ENCODE measurements around the gene UHRF1. TPM values are rescaled to one million over a fixed set of nuclear protein-coding genes. Genes with fewer than 3 reads are reported as not detected.

The UHRF1 gene
- total RNA-seq, 1 donor from 2014 or later: 10.4 TPM

GRCh38 chr19:4923276-4923747, 14.0 kb downstream of the UHRF1 start:
- Mint-ChIP-seq H3K4me3 (ENCODE audit: unreplicated experiment) (peak overlapping the region; percentile 46), H3K9me3 (ENCODE audit: unreplicated experiment) (peaks cover 10% of the 10 kb centered on the region), H3K27me3 (ENCODE audit: unreplicated experiment) (peaks cover 9% of the 10 kb centered on the region), H3K36me3 (ENCODE audit: unreplicated experiment) (no peaks in the 10 kb centered on the region), H3K27ac (ENCODE audit: unreplicated experiment) (peak overlapping the region; percentile 94), H3K4me1 (ENCODE audit: low read depth, unreplicated experiment) (peaks cover 9% of the 10 kb centered on the region)
- no peak for DNase-seq
- TF ChIP-seq, protein P1, sequence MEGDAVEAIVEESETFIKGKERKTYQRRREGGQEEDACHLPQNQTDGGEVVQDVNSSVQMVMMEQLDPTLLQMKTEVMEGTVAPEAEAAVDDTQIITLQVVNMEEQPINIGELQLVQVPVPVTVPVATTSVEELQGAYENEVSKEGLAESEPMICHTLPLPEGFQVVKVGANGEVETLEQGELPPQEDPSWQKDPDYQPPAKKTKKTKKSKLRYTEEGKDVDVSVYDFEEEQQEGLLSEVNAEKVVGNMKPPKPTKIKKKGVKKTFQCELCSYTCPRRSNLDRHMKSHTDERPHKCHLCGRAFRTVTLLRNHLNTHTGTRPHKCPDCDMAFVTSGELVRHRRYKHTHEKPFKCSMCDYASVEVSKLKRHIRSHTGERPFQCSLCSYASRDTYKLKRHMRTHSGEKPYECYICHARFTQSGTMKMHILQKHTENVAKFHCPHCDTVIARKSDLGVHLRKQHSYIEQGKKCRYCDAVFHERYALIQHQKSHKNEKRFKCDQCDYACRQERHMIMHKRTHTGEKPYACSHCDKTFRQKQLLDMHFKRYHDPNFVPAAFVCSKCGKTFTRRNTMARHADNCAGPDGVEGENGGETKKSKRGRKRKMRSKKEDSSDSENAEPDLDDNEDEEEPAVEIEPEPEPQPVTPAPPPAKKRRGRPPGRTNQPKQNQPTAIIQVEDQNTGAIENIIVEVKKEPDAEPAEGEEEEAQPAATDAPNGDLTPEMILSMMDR (IDR thresholded peaks at IDR 0.05; ENCODE audit: partially characterized antibody, unreplicated experiment): no peak

GRCh38 chr19:4929186-4929585, 19.9 kb downstream of the UHRF1 start:
- Mint-ChIP-seq H3K4me1 (ENCODE audit: low read depth, unreplicated experiment) (peaks cover 2% of the 10 kb centered on the region), H3K27me3 (ENCODE audit: unreplicated experiment) (peaks cover 2% of the 10 kb centered on the region), H3K36me3 (ENCODE audit: unreplicated experiment) (no peaks in the 10 kb centered on the region), H3K9me3 (ENCODE audit: unreplicated experiment) (peaks cover 1% of the 10 kb centered on the region), H3K27ac (ENCODE audit: unreplicated experiment) (no peak overlapping the region), H3K4me3 (ENCODE audit: unreplicated experiment) (no peak overlapping the region)
- TF ChIP-seq, protein P1 (IDR thresholded peaks at IDR 0.05; ENCODE audit: partially characterized antibody, unreplicated experiment): no peak
- DNase-seq: no peak

GRCh38 chr19:4930664-4931063, 21.4 kb downstream of the UHRF1 start:
- peaks cover 1% of the 10 kb centered on the region for H3K9me3 Mint-ChIP-seq (ENCODE audit: unreplicated experiment)
- H3K4me3 Mint-ChIP-seq (ENCODE audit: unreplicated experiment): no peak overlapping the region
- DNase-seq: no peak
- TF ChIP-seq, protein P1 (IDR thresholded peaks at IDR 0.05; ENCODE audit: partially characterized antibody, unreplicated experiment): no peak
- peaks cover 2% of the 10 kb centered on the region for H3K4me1 Mint-ChIP-seq (ENCODE audit: low read depth, unreplicated experiment)
- no peak overlapping the region for H3K27ac Mint-ChIP-seq (ENCODE audit: unreplicated experiment)
- H3K27me3 Mint-ChIP-seq (ENCODE audit: unreplicated experiment): no peaks in the 10 kb centered on the region
- H3K36me3 Mint-ChIP-seq (ENCODE audit: unreplicated experiment): no peaks in the 10 kb centered on the region

- TF ChIP-seq, protein P1 (IDR thresholded peaks at IDR 0.05; ENCODE audit: partially characterized antibody, unreplicated experiment): no peak
- Mint-ChIP-seq H3K4me1 (ENCODE audit: low read depth, unreplicated experiment) (peaks cover 3% of the 10 kb centered on the region), H3K36me3 (ENCODE audit: unreplicated experiment) (no peaks in the 10 kb centered on the region), H3K4me3 (ENCODE audit: unreplicated experiment) (no peak overlapping the region), H3K9me3 (ENCODE audit: unreplicated experiment) (peaks cover 3% of the 10 kb centered on the region), H3K27ac (ENCODE audit: unreplicated experiment) (peak overlapping the region; percentile 55), H3K27me3 (ENCODE audit: unreplicated experiment) (peaks cover 4% of the 10 kb centered on the region)
- no peak for DNase-seq
Measured at GRCh38 chr19:4932711-4933110, 23.4 kb downstream of the UHRF1 start.

- DNase-seq: no peak
- Mint-ChIP-seq H3K36me3 (ENCODE audit: unreplicated experiment) (no peaks in the 10 kb centered on the region), H3K9me3 (ENCODE audit: unreplicated experiment) (peaks cover 3% of the 10 kb centered on the region), H3K4me3 (ENCODE audit: unreplicated experiment) (no peak overlapping the region), H3K27me3 (ENCODE audit: unreplicated experiment) (peaks cover 8% of the 10 kb centered on the region), H3K4me1 (ENCODE audit: low read depth, unreplicated experiment) (peaks cover 3% of the 10 kb centered on the region), H3K27ac (ENCODE audit: unreplicated experiment) (no peak overlapping the region)
- TF ChIP-seq, protein P1 (IDR thresholded peaks at IDR 0.05; ENCODE audit: partially characterized antibody, unreplicated experiment): no peak
Measured at GRCh38 chr19:4933528-4933927, 24.2 kb downstream of the UHRF1 start.
